Activated T-cell treated with anti-CD3 and anti-CD28 coated beads for 24 hours (primary cell): ENCODE results near the gene ZBTB4.
A peak's percentile ranks its signal among the peaks of the same experiment; 100 is the strongest.
"Not testable (repeated sequence)": the region's sequence is repeated elsewhere in the genome, so short reads cannot be mapped to it uniquely, and the experiment has no call there.

Experiments
- DNase-seq: peaks from one replicate; pipeline ENCODE4 v3.0.0-alpha.2; 2020; ENCODE audit warnings: low read depth

ZBTB4 gene

DNA sequence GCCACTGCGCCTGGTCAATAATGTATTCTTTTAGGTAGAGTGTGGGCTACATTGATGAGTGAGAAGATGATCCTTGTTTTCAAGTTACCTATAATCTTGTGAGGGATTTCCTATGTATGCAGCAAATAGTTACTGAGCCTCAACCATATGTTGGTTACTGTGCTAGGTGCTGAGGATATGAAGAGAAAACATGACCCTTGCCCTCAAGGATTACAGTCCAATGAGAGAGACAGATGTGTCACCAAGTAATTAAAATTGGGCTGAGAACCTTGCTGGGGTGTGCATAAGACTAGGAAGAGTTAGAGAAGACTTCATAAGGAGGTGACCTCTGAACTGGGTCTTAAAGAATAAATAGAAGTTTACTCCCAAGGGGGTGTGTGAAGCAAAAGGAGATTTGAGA is 12.2 kb upstream of the ZBTB4 start:
- no peak for DNase-seq

DNA sequence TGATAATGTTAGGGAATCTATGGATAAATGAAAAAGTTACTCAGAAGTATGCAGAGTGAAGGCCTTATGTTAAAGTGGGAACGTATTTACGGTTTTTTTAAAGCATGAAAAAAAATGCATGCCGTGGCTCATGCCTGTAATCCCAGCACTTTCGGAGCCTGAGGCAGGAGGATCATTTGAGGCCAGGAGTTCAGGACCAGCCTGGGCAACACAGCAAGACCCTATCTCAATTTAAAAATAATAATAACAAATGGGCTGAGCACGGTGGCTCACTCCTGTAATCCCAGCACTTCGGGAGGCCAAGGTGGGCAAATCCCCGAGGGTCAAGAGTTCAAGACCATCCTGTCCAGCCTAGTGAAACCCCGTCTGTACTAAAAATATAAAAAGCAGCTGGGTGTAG is 10.7 kb upstream of the ZBTB4 start:
- no peak for DNase-seq

- no peak for DNase-seq
These were observed 6.8 kb upstream of the ZBTB4 start for GRCh38 chr17:7486181-7486580.

DNA sequence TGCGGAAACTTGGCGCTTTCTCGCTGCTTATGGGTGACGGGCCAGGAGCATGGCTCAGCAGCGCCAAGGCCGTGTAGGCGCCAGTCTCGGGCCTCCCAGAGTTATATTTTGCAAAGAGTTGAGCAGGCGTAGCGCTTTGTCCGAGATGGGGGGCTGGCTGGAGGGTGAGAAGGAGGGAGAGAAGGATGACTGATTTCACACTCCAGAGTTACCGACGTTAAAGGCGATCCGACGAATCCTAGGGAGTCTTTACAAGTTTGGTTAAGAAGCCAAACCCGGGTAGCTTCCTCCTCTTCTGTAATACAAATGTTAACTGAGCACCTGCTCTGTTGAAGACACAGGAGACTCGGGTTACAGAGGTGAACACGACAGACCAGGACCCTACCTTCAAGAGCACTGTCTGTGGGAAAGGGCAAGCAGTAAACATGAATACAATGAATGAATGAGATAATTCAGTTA is 5.5 kb upstream of the ZBTB4 start:
- DNase-seq: no peak

DNA sequence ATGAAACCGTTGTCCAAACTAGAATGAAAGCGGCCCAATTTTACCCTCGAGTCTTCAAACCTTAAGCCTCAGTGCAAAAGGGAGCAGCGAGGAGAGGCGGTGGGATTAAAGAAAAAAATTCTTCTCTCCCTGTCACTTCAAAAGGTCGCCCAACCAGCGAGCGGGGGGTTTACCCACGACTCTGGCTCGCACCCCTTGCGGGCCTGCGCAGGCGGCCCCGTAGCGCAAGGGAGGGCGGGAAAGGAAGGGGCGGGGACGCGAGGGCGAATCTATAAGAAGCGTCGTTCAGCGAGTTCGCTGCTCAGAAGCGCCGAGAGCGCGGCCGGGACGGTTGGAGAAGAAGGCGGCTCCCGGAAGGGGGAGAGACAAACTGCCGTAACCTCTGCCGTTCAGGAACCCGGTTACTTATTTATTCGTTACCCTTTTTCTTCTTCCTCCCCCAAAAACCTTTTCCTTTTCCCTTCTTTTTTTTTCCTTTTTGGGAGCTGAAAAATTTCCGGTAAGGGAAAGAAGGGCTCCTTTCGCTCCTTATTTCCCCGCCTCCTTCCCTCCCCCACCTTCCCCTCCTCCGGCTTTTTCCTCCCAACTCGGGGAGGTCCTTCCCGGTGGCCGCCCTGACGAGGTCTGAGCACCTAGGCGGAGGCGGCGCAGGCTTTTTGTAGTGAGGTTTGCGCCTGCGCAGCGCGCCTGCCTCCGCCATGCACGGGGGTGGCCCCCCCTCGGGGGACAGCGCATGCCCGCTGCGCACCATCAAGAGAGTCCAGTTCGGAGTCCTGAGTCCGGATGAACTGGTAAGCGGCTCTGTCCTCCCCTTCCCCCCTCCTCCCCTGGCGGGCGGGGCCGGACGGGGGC is 4.9 kb upstream of the ZBTB4 start, which contains the start of gene POLR2A:
Gene POLR2A, plus strand, starts transcription at position 300 of the 852 bp plus-strand sequence.
- DNase-seq: peak; percentile 97

GRCh38 chr17:7483255-7484066 is 4.0 kb upstream of the ZBTB4 start:
- peak; percentile 84 for DNase-seq

DNA sequence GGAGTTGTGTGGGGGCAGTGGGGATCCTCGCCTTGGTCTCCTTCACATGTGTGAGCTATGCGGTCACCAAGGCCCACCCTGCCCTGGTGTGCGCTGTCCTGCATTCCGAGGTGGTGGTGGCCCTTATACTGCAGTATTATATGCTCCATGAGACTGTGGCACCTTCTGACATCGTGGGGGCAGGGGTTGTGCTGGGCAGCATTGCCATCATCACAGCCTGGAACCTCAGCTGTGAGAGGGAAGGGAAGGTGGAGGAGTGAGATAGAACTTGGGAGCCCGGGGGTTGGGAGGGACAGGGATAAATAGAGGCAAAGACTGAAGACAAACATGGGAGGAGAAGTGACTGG is 3.3 kb upstream of the ZBTB4 start:
- not testable (repeated sequence) for DNase-seq

- DNase-seq: not testable (repeated sequence)
These were observed 2.7 kb upstream of the ZBTB4 start for GRCh38 chr17:7481842-7482741.

- DNase-seq: not testable (repeated sequence)
These were observed 1.8 kb upstream of the ZBTB4 start, which contains the start of gene SLC35G6 for GRCh38 chr17:7481275-7481674. Gene SLC35G6 (plus strand): TSS chr17:7481446. CDS start chr17:7481517, 71 bp downstream.

- no peak for DNase-seq
These were observed 606 bp upstream of the ZBTB4 start for GRCh38 chr17:7480089-7480384.

- DNase-seq: peak; percentile 34
These were observed 887 bp downstream of the ZBTB4 start for GRCh38 chr17:7478276-7479212.

- DNase-seq: no peak
These were observed 1.8 kb downstream of the ZBTB4 start for GRCh38 chr17:7477392-7478275.

GRCh38 chr17:7476951-7477350 is 2.5 kb downstream of the ZBTB4 start:
- DNase-seq: no peak

- DNase-seq: no peak
These were observed 2.9 kb downstream of the ZBTB4 start for GRCh38 chr17:7476494-7476893.

DNA sequence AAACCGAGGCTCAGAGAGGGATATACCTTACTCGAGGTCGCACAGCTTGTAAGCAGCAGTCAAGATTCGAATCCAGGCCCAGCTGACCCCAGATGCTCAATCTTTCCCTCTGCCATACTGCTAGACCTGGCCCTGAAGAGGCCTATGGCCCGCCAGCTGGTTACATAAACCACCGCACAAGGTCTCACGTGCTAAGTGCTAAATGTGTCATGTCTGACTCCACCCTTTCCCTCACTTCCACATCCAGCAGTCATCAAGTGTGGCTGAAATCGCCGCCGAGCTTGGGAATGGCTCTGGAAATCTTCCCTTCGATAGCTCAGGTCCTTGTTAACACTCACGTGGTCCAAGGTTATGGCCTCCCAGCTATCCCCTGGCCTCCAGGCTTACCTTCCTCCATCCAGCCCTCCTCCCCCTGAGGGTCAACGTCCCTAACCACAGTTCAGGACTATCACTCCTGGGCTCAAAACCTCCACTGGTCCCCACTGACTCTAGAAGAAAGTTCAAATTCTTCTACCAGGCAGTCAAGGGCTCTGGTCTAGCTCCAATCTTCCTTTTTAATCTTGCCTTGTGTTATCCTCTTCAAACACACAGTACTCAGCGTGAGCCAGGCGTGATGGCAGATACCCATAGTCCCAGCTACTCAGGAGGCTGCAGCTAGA is 3.5 kb downstream of the ZBTB4 start:
- no peak for DNase-seq

DNA sequence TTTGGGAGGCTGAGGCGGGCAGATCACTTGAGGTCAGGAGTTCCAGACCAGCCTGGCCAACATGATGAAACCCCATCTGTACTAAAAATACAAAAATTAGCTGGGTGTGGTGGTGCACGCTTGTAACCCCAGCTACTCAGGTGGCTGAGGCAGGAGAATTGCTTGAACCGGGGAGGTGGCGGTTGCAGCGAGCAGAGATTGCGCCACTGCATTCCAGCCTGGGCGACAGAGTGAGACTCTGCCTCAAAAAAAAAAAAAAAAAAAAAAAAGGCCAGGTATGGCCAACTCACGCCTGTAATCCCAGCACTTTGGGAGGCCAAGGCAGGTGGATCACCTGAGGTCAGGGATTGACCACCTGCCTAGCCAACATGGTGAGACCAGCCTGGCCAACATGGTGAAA is 4.7 kb downstream of the ZBTB4 start:
- DNase-seq: not testable (repeated sequence)

- DNase-seq: no peak
These were observed 7.7 kb downstream of the ZBTB4 start for GRCh38 chr17:7471729-7472128.

- DNase-seq: not testable (repeated sequence)
These were observed 8.9 kb downstream of the ZBTB4 start for GRCh38 chr17:7470457-7470973.

GRCh38 chr17:7469843-7470242 is 9.6 kb downstream of the ZBTB4 start:
- DNase-seq: not testable (repeated sequence)
